NCI-H2171 treated with DMSO at 0.1 percent for 48 hours (cell line): ENCODE data around the gene KLHL14.

Experiments used
- DNase-seq: peaks from one replicate; lab custom pipeline; 2025; lab: John Stamatoyannopoulos, UW

KLHL14 gene

GRCh38 chr18:32637226-32637625 lies 135.6 kb downstream of the KLHL14 start:
- DNase-seq = no peak

GRCh38 chr18:32634876-32635431 lies 137.9 kb downstream of the KLHL14 start:
- DNase-seq = no peak

DNA sequence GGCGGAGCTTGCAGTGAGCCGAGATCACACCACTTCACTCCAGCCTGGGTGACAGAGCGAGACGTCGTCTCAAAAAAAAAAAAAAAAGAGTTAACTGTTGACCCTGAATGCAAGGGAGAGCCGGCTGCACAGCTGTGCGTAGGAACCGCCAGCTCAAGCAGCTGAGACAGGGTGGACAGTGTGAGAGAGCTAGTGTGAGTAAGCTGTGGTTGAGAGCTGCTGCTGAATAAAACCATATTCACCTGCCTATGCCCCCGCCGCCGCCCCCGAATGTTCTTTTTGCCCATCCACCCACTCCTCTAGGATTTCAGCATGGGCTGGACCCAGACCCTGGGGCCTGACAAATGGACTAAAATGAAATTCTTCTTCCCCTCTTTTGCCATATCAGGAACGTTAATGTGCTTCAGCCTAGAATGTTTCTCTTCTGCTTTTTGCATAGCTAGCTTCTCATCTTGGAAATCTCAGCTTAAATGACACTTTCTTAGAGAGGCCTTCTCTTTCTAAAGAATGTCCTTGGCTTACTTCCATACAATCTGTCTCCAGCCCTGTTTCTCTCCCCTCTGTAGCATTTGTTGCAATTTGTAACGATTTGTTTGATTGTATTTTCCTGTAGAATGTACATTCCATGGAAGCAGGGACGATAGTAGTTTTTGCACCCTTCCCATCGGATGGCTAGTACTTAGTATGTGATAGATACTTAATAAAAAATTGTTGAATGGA lies 142.7 kb downstream of the KLHL14 start:
- DNase-seq = no peak

DNA sequence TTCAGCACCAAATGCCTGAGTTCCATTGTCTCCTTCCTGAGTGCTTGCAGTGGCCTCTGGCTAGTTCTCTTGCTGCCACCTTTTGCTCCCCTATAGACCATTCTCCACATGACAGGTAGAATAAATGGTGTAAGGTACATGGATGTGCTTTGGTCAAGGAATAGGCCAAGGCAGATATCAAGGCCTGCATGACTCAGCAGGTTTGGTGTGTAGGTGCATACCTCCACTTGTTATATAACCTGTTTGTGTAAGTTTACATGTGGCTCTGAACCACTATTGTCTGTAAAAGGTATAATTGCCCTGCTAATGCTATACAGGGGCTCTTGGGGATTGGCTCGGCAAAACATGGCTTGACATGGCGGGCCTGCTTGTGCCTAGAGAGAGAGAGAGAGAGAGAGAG lies 143.5 kb downstream of the KLHL14 start:
- DNase-seq = no peak

GRCh38 chr18:32624182-32624723 lies 148.6 kb downstream of the KLHL14 start:
- DNase-seq = no peak

GRCh38 chr18:32623563-32623962 lies 149.3 kb downstream of the KLHL14 start:
- no peak for DNase-seq
